Sciatic nerve (tissue), 2 donors: ENCODE measurements around the gene GAK. TPM values are rescaled to one million over a fixed set of nuclear protein-coding genes. Genes with fewer than 3 reads are reported as not detected.

Experiments used
- ATAC-seq: fragments of 200-7000 bp; cut with Tn5 transposase; one replicate; pipeline ENCODE4 v1.9.1; 2020; ENCODE audit warnings: mild to moderate bottlenecking, moderate library complexity
- DNase-seq: peaks from one replicate; pipeline ENCODE4 v3.0.0-alpha.2; 2020; ENCODE audit warnings: low spot score
- intact Hi-C: fragments of 100-400 bp; cut with DNase I; formaldehyde crosslinking; loops from one replicate; pipeline ENCODE4 v1.14.2; 2022
- total RNA-seq: library from RNA; stranded (reverse); fragmentation: NEBNext Ultra II Directional; extraction: Animal tissue kit (Norgen Biotek cat#: 25700); gene quantifications from one replicate; pipeline ENCODE4 v1.2.1, GENCODE V29; 2021
- donor health status: DM: no; HTN: no; CAD: no.
- donor health status: DM: no; HTN: no; CAD: no.

The GAK gene
- total RNA-seq, 1 donor from 2014 or later = 96.6 TPM

- intact Hi-C loops = no loop called here
- ATAC-seq (no peak), DNase-seq (no peak)
Measured at GRCh38 chr4:965766-966134, 33.6 kb upstream of the GAK start.

GRCh38 chr4:965048-965765 lies 33.1 kb upstream of the GAK start:
- ATAC-seq (no peak), DNase-seq (no peak)
- intact Hi-C loops = no loop called here

- DNase-seq = no peak
- intact Hi-C loops = no loop called here
- no peak for ATAC-seq
Measured at GRCh38 chr4:964346-965025, 32.4 kb upstream of the GAK start.

GRCh38 chr4:963276-964225 lies 31.4 kb upstream of the GAK start:
- no peak for ATAC-seq
- intact Hi-C loops = no loop called here
- DNase-seq = no peak

GRCh38 chr4:962231-963208 lies 30.4 kb upstream of the GAK start:
- intact Hi-C loops = no loop called here
- ATAC-seq (no peak), DNase-seq (no peak)

GRCh38 chr4:961351-962230 lies 29.5 kb upstream of the GAK start:
- DNase-seq (no peak), ATAC-seq (no peak)
- intact Hi-C loops = no loop called here

- ATAC-seq (no peak), DNase-seq (no peak)
- intact Hi-C loops = no loop called here
Measured at GRCh38 chr4:960636-961350, 28.7 kb upstream of the GAK start.

- intact Hi-C loops = no loop called here
- DNase-seq = no peak
- peak; percentile 4 for ATAC-seq
Measured at GRCh38 chr4:960140-960635, 28.1 kb upstream of the GAK start.

- intact Hi-C loops = no loop called here
- DNase-seq = peak; percentile 52
- no peak for ATAC-seq
Measured at GRCh38 chr4:959338-960139, 27.4 kb upstream of the GAK start.

GRCh38 chr4:958696-959337 lies 26.7 kb upstream of the GAK start:
- no peak for ATAC-seq
- peak; percentile 36 for DNase-seq
- intact Hi-C loops = no loop called here

- ATAC-seq = no peak
- DNase-seq = peak; percentile 54
- intact Hi-C loops = no loop called here
Measured at GRCh38 chr4:958314-958665, 26.2 kb upstream of the GAK start.

- ATAC-seq = no peak
- DNase-seq = peak; percentile 56
- intact Hi-C loops = no loop called here
Measured at GRCh38 chr4:957581-958313, 25.6 kb upstream of the GAK start.

- DNase-seq (peak; percentile 23), ATAC-seq (no peak)
- intact Hi-C loops = no loop called here
Measured at GRCh38 chr4:957231-957580, 25.1 kb upstream of the GAK start.

- no peak for ATAC-seq
- DNase-seq = peak; percentile 27
- intact Hi-C loops = no loop called here
Measured at GRCh38 chr4:956531-957230, 24.6 kb upstream of the GAK start.

- no peak for ATAC-seq
- peak; percentile 42 for DNase-seq
- intact Hi-C loops = no loop called here
Measured at GRCh38 chr4:955931-956381, 23.8 kb upstream of the GAK start.
